PC-3 (cell line): ENCODE measurements around the gene ACP4. TPM values are rescaled to one million over a fixed set of nuclear protein-coding genes. Genes with fewer than 3 reads are reported as not detected.

Source experiments
- ATAC-seq: fragments of 200-7000 bp; cut with Tn5 transposase; 2 replicates; pipeline ENCODE4 v1.9.1; 2020; ENCODE audit warnings: mild to moderate bottlenecking, moderate library complexity
- BruUV-seq: library from RNA; stranded (reverse); fragments of 400-500 nt; replicated peaks from 2 replicates; lab custom pipeline; 2021; lab: Mats Ljungman, UMichigan
- CTCF ChIA-PET: fragments of 300-600 bp; sonication (Branson Sonifier 250); formaldehyde crosslinking; loops from one replicate; lab custom pipeline; 2022; ENCODE audit warnings: antibody characterized with exemption; lab: Charles Lee
- POLR2A ChIA-PET: fragments of 300-600 bp; sonication (Branson Sonifier 250); formaldehyde crosslinking; loops from one replicate; lab custom pipeline; 2022; ENCODE audit warnings: antibody characterized with exemption; ENCODE audit not compliant: unreplicated experiment; lab: Charles Lee
- DNase-seq: peaks from one replicate; pipeline ENCODE4 v3.0.0-alpha.2; 2015
- H2AFZ ChIP-seq: fragments of 300-600 bp; sonication (generic); 2 replicates; pipeline ENCODE4 v1.6.0; 2016; ENCODE audit warnings: antibody characterized with exemption, low read length
- H3F3A ChIP-seq: fragments of 300-600 bp; sonication (generic); one replicate; pipeline ENCODE4 v1.6.0; 2017; ENCODE audit warnings: antibody characterized with exemption, low read length, control low read depth, mild to moderate bottlenecking; ENCODE audit not compliant: unreplicated experiment
- H3K27ac ChIP-seq: fragments of 300-600 bp; sonication (generic); 2 replicates; pipeline ENCODE4 v1.5.1; 2016; ENCODE audit warnings: mild to moderate bottlenecking, low read length
- H3K27me3 ChIP-seq: fragments of 300-600 bp; sonication (generic); 2 replicates; pipeline ENCODE4 v1.6.1; 2016; ENCODE audit warnings: low read length, mixed read lengths
- H3K36me3 ChIP-seq: fragments of 300-600 bp; sonication (generic); 2 replicates; pipeline ENCODE4 v1.6.1; 2016; ENCODE audit warnings: low read depth, mixed run types, low read length, mixed read lengths
- H3K4me1 ChIP-seq: fragments of 300-600 bp; sonication (generic); 2 replicates; pipeline ENCODE4 v1.5.1; 2016; ENCODE audit warnings: low read length; ENCODE audit not compliant: insufficient read depth
- H3K4me2 ChIP-seq: fragments of 300-600 bp; sonication (generic); 2 replicates; pipeline ENCODE4 v1.6.0; 2016; ENCODE audit warnings: low read length
- H3K4me3 ChIP-seq: fragments of 300-600 bp; sonication (generic); 2 replicates; pipeline ENCODE4 v1.5.1; 2016; ENCODE audit warnings: mild to moderate bottlenecking, low read length, mixed read lengths
- H3K79me2 ChIP-seq: fragments of 300-600 bp; sonication (generic); 2 replicates; pipeline ENCODE4 v1.6.1; 2017; ENCODE audit warnings: low read length, mixed read lengths
- H3K9ac ChIP-seq: fragments of 300-600 bp; sonication (generic); 2 replicates; pipeline ENCODE4 v1.6.0; 2016; ENCODE audit warnings: mild to moderate bottlenecking, low read length
- H3K9me2 ChIP-seq: fragments of 300-600 bp; sonication (generic); replicated peaks from 2 replicates; pipeline ENCODE4 v1.6.1; 2016; ENCODE audit warnings: mixed run types, low read length, mixed read lengths
- H3K9me3 ChIP-seq: fragments of 300-600 bp; sonication (generic); 2 replicates; pipeline ENCODE4 v1.6.1; 2016; ENCODE audit warnings: low read length, mixed read lengths
- H4K20me1 ChIP-seq: fragments of 300-600 bp; sonication (generic); 2 replicates; pipeline ENCODE4 v1.6.1; 2016; ENCODE audit warnings: low read length, mixed read lengths
- CTCF ChIP-seq: fragments of 300-600 bp; sonication (generic); conservative IDR thresholded peaks from 2 replicates; pipeline ENCODE4 v1.5.1; 2017; ENCODE audit warnings: antibody characterized with exemption, low read depth, mild to moderate bottlenecking, low read length
- EZH2 ChIP-seq: fragments of 300-600 bp; sonication (generic); IDR thresholded peaks from one replicate; pipeline ENCODE4 v1.6.1; 2017; ENCODE audit warnings: antibody characterized with exemption, mild to moderate bottlenecking, low read length; ENCODE audit not compliant: unreplicated experiment
- EZH2phosphoT487 ChIP-seq: fragments of 300-600 bp; sonication (generic); IDR thresholded peaks from 2 replicates; pipeline ENCODE4 v1.6.1; 2018; ENCODE audit warnings: mild to moderate bottlenecking, antibody characterized with exemption, low read length, borderline replicate concordance
- intact Hi-C: fragments of 100-400 bp; cut with micrococcal nuclease; formaldehyde crosslinking; loops from 2 replicates; pipeline ENCODE4 v1.9.0; 2023
- total RNA-seq: library from RNA; depleted of rRNA; stranded (reverse); fragments of >200 nt; gene quantifications from 2 replicates; pipeline ENCODE4 v1.2.3, GENCODE V29; 2014

Gene ACP4
- total RNA-seq, 1 experiment from 2014 or later, result not detected

DNA sequence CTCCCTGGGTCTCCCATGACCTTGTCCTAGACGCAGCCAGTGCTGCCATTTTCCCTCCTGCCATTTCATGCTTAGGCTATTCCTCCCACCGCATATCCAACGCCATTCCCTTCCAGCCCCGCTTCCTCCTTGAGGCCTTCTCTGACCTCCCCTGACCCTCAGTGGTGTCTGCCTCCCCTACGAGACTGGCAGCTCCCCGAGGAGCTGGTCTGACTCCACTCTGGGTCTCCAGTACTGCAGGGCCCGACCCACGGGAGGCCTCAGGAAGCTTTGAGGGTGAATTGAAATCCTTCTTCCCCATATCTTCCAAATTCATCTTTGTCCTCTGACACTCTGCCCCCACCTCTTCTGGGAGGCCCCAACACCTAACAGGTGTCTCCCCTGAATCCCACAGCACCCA, 42.5 kb downstream of the ACP4 start:
- Histone ChIP-seq H4K20me1 (no peaks in the 10 kb centered on the region), H3K9ac (no peak overlapping the region), H3K79me2 (no peaks in the 10 kb centered on the region), H3F3A (no peaks in the 10 kb centered on the region), H3K27me3 (peaks cover 29% of the 10 kb centered on the region), H3K9me3 (no peaks in the 10 kb centered on the region), H3K27ac (no peak overlapping the region), H3K9me2 (no peaks in the 10 kb centered on the region), H3K4me1 (peaks cover 3% of the 10 kb centered on the region; the same call in 1 of the 2 replicates), H3K36me3 (no peaks in the 10 kb centered on the region), H2AFZ (no peak overlapping the region), H3K4me3 (no peak overlapping the region), H3K4me2 (no peak overlapping the region)
- intact Hi-C loops, result no loop called here
- ChIA-PET POLR2A (no interaction called here), CTCF (no interaction called here)
- DNase-seq (no peak), ATAC-seq (no peak)
- no TSS peak for BruUV-seq
- TF ChIP-seq CTCF (no peak), EZH2phosphoT487 (no peak), EZH2 (no peak)

- H3K27ac ChIP-seq, result no peak within 1 kb of the TSS
- no peak within 1 kb of the TSS for H3K9ac ChIP-seq
- no peaks in the 10 kb centered on the region for H4K20me1 ChIP-seq
- ATAC-seq (no peak), DNase-seq (no peak)
- no peak within 1 kb of the TSS for H2AFZ ChIP-seq
- TF ChIP-seq CTCF (no peak), EZH2 (no peak), EZH2phosphoT487 (no peak)
- H3K79me2 ChIP-seq, result no peaks in the 10 kb centered on the region
- no peaks in the 10 kb centered on the region for H3F3A ChIP-seq
- no peak within 1 kb of the TSS for H3K4me2 ChIP-seq
- no TSS peak for BruUV-seq
- intact Hi-C loops, result no loop called here
- no peaks in the 10 kb centered on the region for H3K36me3 ChIP-seq
- peaks cover 29% of the 10 kb centered on the region for H3K27me3 ChIP-seq
- H3K9me2 ChIP-seq, result no peaks in the 10 kb centered on the region
- H3K9me3 ChIP-seq, result no peaks in the 10 kb centered on the region
- CTCF ChIA-PET, result no interaction called here
- H3K4me3 ChIP-seq, result no peak within 1 kb of the TSS
- H3K4me1 ChIP-seq, result peaks cover 3% of the 10 kb centered on the region; the same call in 1 of the 2 replicates
- POLR2A ChIA-PET, result no interaction called here
Measured at GRCh38 chr19:50833117-50833801, 43.0 kb downstream of the ACP4 start, which contains the start of gene KLK15. Gene KLK15 (minus strand): TSS chr19:50833574. CDS start chr19:50831492, 2,082 bp downstream.

DNA sequence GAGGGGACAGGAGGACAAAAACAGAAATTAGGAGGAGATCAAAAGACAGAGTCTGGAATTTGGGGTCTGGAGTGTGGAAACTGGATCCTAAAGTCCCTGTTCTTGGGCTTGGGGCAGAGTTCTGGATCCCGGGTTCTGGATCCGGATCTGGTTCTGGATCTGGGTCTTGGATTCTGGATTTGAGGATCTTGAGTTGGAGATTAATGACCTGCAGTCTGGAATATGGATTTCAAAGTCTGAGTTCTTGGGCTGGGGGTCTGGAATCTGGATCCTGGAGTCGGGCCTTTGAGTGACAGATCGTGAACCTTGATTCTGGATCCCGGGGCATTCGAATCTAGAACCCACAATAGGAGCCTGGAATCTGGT, 43.6 kb downstream of the ACP4 start:
- Histone ChIP-seq H4K20me1 (no peaks in the 10 kb centered on the region), H3K9ac (no peak overlapping the region), H3K4me2 (no peak overlapping the region), H3K36me3 (no peaks in the 10 kb centered on the region), H3K9me2 (no peaks in the 10 kb centered on the region), H3K9me3 (no peaks in the 10 kb centered on the region), H3F3A (no peaks in the 10 kb centered on the region), H3K27ac (no peak overlapping the region), H3K79me2 (no peaks in the 10 kb centered on the region), H3K4me1 (peaks cover 3% of the 10 kb centered on the region; the same call in 1 of the 2 replicates), H3K27me3 (peaks cover 26% of the 10 kb centered on the region), H2AFZ (no peak overlapping the region), H3K4me3 (no peak overlapping the region)
- ATAC-seq (no peak), DNase-seq (no peak)
- TF ChIP-seq CTCF (no peak), EZH2 (no peak), EZH2phosphoT487 (no peak)
- POLR2A ChIA-PET, result no interaction called here
- BruUV-seq, result no TSS peak
- CTCF ChIA-PET, result no interaction called here
- intact Hi-C loops, result no loop called here
